Measurements from ENCODE around the gene ATP6V0B.
A peak's percentile ranks its signal among the peaks of the same experiment; 100 is the strongest.

The ATP6V0B gene

DNA sequence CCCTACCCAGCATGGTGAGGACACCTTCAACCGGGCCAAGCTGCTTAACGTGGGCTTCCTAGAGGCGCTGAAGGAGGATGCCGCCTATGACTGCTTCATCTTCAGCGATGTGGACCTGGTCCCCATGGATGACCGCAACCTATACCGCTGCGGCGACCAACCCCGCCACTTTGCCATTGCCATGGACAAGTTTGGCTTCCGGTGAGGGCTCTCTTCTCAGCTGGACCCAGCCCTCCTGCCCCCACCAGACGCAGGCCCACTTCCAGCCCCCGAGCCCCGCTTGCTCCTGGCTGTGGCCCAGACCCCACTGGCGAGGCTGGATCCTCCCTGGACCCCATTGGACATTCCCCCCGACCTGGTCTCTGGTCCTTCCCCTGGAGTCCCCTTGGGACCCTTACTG, 10.1 kb downstream of the ATP6V0B start:
- no peak for DNase-seq (ENCODE audit: low read depth, low spot score)

DNA sequence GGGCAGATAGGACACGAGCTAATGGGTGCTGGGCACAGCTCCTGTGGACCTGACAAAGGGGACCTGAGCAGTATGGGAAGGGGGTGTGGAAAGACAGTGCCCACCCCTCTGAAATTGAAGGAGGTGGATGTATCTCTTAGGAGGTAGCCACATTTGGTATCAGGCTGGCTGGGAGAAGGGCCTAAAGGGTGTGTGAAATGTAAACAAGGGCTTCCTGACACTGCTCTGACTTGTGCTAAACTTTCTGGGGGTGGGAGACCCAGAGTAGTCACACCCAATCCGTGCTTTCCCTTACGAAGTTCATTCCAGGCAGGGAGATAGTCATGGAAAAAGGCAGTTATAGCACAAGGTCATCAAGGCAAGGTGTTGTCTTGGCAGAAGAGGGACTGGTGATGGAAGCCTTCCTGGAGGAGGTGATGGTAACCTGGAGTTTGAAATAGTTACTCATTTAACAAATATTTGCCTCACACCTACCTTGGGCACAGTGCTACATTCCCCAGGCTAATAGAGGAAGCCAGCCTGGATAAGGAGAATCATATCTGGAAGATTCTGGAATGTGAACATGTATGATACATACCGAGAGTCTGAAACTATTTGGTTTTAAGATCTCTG, 11.3 kb downstream of the ATP6V0B start:
- no peak for DNase-seq (ENCODE audit: low read depth, low spot score)

DNA sequence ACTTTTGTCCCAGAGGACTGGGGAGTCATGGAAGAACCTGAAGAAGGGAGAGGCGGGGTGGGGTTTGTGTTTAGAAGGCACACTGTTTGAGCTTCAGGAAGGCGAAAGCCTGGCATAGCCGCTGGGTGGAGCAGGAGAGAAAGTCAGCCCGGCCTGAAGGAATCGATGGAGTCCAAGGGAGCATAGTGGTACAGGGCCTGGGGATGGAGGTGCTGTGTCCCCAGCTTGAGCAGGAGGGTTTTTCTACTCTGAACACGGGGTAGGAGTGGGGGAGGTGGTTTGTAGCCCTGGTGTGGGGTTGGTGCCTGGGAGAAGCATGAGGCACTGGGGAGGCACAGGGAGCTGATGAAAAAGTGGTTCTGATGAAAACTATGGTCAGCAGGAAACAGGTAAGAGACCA, 12.0 kb downstream of the ATP6V0B start:
- DNase-seq (ENCODE audit: low read depth, low spot score): no peak

DNA sequence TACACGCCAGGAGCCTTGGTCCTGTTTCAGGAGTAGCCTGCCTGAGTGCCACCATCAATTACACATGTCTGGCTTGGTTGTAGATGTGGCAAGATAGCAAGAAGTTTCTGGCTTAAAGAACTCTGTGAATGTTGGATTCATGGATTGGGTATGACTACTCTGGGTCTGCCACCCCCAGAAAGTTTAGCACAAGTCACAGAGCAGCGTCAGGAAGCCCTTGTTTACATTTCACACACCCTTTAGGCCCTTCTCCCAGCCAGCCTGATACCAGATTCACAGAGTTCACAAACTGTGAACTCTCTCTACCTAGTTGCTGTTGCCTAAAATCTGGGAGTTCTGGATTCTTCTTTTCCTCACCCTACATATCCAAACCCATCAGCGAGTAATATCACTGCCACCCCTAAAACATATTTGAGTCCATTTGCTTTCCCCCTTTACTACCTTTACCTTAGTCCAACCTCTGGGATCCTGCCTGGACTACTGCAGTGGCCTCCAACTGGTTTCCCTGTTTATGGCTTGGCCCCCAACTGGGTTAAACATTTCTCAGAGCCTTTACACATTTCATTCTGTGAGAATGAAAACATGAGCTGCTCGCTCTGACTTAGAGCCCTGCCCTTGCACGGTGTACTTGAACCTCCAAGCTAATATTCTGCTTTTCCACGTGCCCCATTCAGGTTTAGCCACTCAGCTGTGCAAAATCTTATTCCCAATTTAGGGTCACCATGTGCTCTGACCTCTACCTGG, 12.6 kb downstream of the ATP6V0B start:
- DNase-seq (ENCODE audit: low read depth, low spot score): no peak

DNA sequence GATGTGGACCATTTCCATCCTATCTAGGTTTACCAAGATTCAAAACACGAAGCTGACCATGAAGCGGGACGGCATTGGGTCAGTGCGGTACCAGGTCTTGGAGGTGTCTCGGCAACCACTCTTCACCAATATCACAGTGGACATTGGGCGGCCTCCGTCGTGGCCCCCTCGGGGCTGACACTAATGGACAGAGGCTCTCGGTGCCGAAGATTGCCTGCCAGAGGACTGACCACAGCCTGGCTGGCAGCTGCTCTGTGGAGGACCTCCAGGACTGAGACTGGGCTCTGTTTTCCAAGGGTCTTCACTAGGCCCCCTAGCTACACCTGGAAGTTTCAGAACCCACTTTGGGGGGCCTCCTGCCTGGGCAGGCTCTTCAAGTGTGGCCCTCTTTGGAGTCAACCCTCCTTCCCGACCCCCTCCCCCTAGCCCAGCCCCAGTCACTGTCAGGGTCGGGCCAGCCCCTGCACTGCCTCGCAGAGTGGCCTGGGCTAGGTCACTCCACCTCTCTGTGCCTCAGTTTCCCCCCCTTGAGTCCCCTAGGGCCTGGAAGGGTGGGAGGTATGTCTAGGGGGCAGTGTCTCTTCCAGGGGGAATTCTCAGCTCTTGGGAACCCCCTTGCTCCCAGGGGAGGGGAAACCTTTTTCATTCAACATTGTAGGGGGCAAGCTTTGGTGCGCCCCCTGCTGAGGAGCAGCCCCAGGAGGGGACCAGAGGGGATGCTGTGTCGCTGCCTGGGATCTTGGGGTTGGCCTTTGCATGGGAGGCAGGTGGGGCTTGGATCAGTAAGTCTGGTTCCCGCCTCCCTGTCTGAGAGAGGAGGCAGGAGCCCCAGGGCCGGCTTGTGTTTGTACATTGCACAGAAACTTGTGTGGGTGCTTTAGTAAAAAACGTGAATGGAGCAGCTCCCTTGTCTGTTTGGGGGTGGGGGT, 15.8 kb downstream of the ATP6V0B start:
- no peak for DNase-seq (ENCODE audit: low read depth, low spot score)

- no peak for DNase-seq (ENCODE audit: low read depth, low spot score)
Observed at GRCh38 chr1:43991200-43991475, 16.4 kb downstream of the ATP6V0B start.

DNA sequence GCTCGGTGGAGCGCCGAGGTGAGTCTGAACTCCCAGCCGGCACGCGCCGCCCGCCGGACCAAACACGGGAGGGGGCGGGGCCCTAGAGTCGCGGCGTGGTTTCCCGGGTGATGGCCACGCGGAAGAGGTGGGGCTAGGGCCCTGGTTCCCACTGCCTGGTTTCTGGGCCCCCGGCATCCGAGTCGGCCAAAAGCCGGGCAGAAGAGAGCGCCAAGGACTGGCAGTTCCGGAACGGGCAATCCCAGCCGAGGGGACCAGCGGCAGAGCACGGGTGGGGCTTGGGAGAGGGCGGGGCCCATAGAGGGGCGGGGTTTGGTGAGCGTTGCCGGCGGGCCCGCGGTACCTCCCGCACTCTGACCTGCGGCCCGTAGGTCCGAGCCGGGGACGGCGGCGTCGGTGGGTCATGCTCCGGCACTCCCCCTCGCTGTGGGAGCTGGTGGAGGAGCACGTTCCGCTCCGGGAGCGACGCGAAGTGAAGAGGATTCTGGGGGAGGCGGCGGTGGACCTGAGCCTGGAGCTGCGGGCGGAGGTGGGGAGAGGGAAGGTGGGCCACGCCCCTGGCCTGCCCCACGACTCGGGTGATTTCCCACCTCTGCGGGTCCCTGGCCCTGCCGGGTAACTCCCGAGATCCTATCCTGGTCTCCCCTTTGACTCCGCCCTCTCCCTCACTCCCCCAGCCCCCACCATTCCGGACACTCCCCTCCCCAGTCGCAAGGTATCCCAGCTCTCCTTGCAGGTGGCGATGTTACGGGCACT, 16.9 kb downstream of the ATP6V0B start, which contains the start of gene CCDC24:
Gene CCDC24, plus strand, starts transcription at position 124 of the 756 bp plus-strand sequence. Its CDS starts 280 bp downstream, at position 404.
- DNase-seq (ENCODE audit: low read depth, low spot score): peak; percentile 48

- DNase-seq (ENCODE audit: low read depth, low spot score): no peak
Observed at GRCh38 chr1:43992232-43992995, 17.7 kb downstream of the ATP6V0B start.

GRCh38 chr1:43993206-43993914, 18.6 kb downstream of the ATP6V0B start:
- DNase-seq (ENCODE audit: low read depth, low spot score): no peak

DNA sequence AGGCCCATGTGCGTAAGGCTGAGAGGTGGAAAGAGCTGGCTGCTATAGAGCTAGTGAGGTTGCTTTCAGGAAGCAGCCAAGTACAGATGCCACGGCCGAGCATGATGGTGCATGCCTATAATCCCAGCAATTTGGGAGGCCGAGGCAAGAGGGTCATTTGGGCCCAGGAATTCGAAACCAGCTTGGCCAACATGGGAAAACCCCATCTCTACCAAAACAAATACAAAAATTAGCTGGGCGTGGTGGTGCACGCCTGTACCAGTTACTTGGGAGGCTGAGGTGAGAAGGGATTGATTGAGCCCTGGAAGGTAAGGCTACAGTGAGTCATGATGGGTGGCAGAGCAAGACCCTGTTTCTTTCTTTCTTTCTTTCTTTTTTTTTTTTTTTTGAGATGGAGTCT, 19.3 kb downstream of the ATP6V0B start:
- DNase-seq (ENCODE audit: low read depth, low spot score): no peak

- no peak for DNase-seq (ENCODE audit: low read depth, low spot score)
Observed at GRCh38 chr1:43994794-43995790, 20.3 kb downstream of the ATP6V0B start.

DNA sequence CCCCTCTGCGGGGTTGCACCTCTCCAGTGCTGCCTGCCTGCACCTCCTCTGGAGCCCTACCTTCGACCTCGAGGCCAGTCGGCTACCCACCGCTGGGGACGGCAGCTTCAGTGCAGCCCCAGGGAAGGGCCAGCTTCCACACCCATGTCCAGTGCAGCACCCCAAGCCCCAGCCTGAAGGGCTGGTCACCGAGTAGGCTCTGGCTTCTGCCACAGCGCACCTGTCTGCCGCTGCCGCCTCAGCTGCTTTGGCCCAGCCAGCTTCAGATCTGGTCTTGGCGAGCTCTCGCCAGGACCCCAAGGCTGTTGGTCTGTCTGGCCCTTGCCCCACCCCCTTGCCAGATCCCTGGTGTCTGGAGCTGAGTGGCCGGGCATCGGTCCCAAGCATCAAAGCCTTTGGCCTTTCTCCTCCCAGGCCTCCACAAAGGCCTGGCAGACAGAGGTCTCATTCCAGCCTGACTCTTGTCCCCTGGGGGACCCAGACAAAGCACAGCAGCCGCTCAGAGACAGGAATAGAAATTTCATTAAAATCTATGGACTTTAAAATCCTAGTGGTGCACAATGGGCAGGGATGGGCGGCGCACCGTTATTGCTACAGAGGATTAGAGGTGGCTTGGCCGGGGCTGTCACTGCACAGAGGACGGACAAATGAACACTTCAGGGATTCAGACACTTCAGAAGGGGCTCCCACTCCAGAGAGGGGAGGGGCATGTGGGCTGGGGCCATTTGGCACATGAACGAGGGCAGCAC, 21.4 kb downstream of the ATP6V0B start:
- no peak for DNase-seq (ENCODE audit: low read depth, low spot score)

- DNase-seq (ENCODE audit: low read depth, low spot score): no peak
Observed at GRCh38 chr1:43996733-43997115, 22.0 kb downstream of the ATP6V0B start.

DNA sequence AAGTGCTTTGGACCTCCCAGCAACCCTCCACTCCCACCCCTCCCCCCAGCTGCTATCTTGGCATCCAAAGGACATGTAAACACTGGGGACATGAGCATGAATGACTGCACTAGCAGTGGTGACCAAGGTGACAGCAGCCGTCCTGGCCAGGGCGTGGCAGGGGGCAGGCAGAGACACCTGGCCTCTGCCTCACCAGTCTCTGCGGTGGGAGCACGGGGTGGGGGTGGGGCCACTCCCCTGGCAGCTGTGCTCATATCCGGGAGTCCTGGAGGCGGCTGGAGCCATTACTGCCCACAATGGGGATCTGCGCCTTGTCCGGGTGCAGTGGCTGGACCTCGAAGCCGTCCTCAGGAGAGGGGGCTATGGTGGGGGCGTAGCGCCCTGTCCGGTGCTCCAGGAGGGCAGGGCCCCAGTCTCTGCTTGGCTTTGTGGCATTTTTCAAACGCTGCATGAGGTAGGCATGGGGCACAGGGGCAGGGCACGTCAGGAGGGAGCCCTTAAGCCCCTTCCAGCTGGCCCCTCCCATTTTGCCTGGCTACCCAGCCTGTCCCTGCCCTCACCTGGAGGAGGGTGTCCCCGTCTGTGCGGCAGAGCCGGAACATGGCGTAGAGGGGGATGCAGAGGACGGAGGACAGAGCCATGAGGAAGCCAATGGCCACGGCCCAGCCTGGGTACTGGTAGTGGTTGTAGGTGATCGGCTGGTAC, 22.7 kb downstream of the ATP6V0B start:
- no peak for DNase-seq (ENCODE audit: low read depth, low spot score)

GRCh38 chr1:43998000-43998378, 23.2 kb downstream of the ATP6V0B start:
- no peak for DNase-seq (ENCODE audit: low read depth, low spot score)

GRCh38 chr1:43999455-43999854, 24.7 kb downstream of the ATP6V0B start:
- no peak for DNase-seq (ENCODE audit: low read depth, low spot score)

DNA sequence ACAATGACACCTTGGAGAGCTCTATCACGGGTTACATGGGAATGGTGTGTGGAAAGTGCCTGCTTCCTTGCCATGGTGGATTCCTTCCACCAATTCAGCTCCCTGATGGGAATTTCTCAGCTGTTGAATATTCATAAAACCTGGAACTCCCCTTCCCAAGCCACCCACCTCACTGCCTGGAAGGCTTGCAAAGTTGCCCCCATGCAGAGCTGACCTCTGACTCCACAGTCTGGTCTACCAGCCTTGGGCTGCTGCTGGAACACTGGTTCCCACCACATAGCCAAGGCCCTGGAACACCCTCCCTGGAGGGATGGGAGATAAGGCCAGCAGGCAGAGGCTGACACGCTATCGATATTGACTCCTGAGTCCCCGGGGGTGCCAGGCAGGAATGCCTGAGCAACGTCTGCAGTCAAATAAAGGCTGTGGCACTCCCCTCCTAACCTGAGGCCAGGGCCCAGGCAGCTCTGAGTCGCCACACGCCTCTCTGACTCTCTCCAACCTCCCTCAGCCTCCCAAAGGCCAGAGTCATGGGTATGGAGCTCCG, 25.4 kb downstream of the ATP6V0B start:
- DNase-seq (ENCODE audit: low read depth, low spot score): no peak

- DNase-seq (ENCODE audit: low read depth, low spot score): no peak
Observed at GRCh38 chr1:44002165-44002564, 27.4 kb downstream of the ATP6V0B start.
